ENCODE measurements around the gene HEPACAM. TPM values are rescaled to one million over a fixed set of nuclear protein-coding genes. Genes with fewer than 3 reads are reported as not detected.

HEPACAM gene
- polyA plus RNA-seq, 1 experiment = 0.05 TPM

GRCh38 chr11:124886476-124886875 lies 49.4 kb downstream of the HEPACAM start:
- POLR2A ChIA-PET = interaction anchor here (0.7 to 1.2 kb wide), 2 partner anchors 9 to 136 kb away, joined by 3 to 4 read pairs; no protein-coding TSS in a partner anchor
- Histone ChIP-seq H3K4me3 (ENCODE audit: low read depth, low read length) (no peak overlapping the region), H3K9me3 (ENCODE audit: control insufficient read depth, insufficient read depth, low read length) (peaks cover 3% of the 10 kb centered on the region; the same call in 1 of the 2 replicates), H3K27ac (ENCODE audit: low read depth, low read length) (no peak overlapping the region), H3K27me3 (ENCODE audit: control insufficient read depth, insufficient read depth, low read length) (no peaks in the 10 kb centered on the region)
- TF ChIP-seq CTCF (IDR thresholded peaks at IDR 0.05; ENCODE audit: low read depth, low read length) = no peak
- no peak for DNase-seq (ENCODE audit: low read depth, low spot score)
- CTCF ChIA-PET = interaction anchor here (1.6 kb wide), 1 partner anchor 10 kb away, joined by 10 read pairs; no protein-coding TSS in a partner anchor

- ChIA-PET POLR2A (no interaction called here), CTCF (no interaction called here)
- Histone ChIP-seq H3K27ac (ENCODE audit: low read depth, low read length) (no peak overlapping the region), H3K4me3 (ENCODE audit: low read depth, low read length) (no peak overlapping the region), H3K27me3 (ENCODE audit: control insufficient read depth, insufficient read depth, low read length) (no peaks in the 10 kb centered on the region), H3K9me3 (ENCODE audit: control insufficient read depth, insufficient read depth, low read length) (peaks cover 3% of the 10 kb centered on the region; the same call in 1 of the 2 replicates)
- TF ChIP-seq CTCF (IDR thresholded peaks at IDR 0.05; ENCODE audit: low read depth, low read length) = no peak
- no peak for DNase-seq (ENCODE audit: low read depth, low spot score)
Observed at GRCh38 chr11:124884869-124885479, 50.9 kb downstream of the HEPACAM start.

GRCh38 chr11:124884340-124884739 lies 51.5 kb downstream of the HEPACAM start:
- CTCF ChIA-PET = interaction anchor here (0.6 to 0.8 kb wide), 2 partner anchors 8 to 48 kb away, joined by 3 read pairs; no protein-coding TSS in a partner anchor
- Histone ChIP-seq H3K9me3 (ENCODE audit: control insufficient read depth, insufficient read depth, low read length) (peaks cover 3% of the 10 kb centered on the region; the same call in 1 of the 2 replicates), H3K27ac (ENCODE audit: low read depth, low read length) (no peak overlapping the region), H3K4me3 (ENCODE audit: low read depth, low read length) (no peak overlapping the region), H3K27me3 (ENCODE audit: control insufficient read depth, insufficient read depth, low read length) (no peaks in the 10 kb centered on the region)
- DNase-seq (ENCODE audit: low read depth, low spot score) = no peak
- POLR2A ChIA-PET = no interaction called here
- TF ChIP-seq CTCF (IDR thresholded peaks at IDR 0.05; ENCODE audit: low read depth, low read length) = no peak

GRCh38 chr11:124882339-124883071 lies 53.3 kb downstream of the HEPACAM start:
- no peak for DNase-seq (ENCODE audit: low read depth, low spot score)
- POLR2A ChIA-PET = interaction anchor here (0.9 kb wide), 1 partner anchor 16 kb away, joined by 4 read pairs; the partner anchor contains the start of gene ROBO4
- CTCF ChIA-PET = interaction anchor here (0.7 to 1.5 kb wide), 4 partner anchors 15 to 17 kb away, joined by 3 to 5 read pairs (median 3); partner anchors contain the start of genes ROBO3 and ROBO4

More at GRCh38 chr11:124882339-124883071, 53.3 kb downstream of the HEPACAM start:
- no peak overlapping the region for H3K27ac ChIP-seq (ENCODE audit: low read depth, low read length)
- peaks cover 3% of the 10 kb centered on the region; the same call in 1 of the 2 replicates for H3K9me3 ChIP-seq (ENCODE audit: control insufficient read depth, insufficient read depth, low read length)
- H3K4me3 ChIP-seq (ENCODE audit: low read depth, low read length) = no peak overlapping the region
- TF ChIP-seq CTCF (IDR thresholded peaks at IDR 0.05; ENCODE audit: low read depth, low read length) = no peak
- H3K27me3 ChIP-seq (ENCODE audit: control insufficient read depth, insufficient read depth, low read length) = no peaks in the 10 kb centered on the region
